Tibial artery (tissue), 4 donors: ENCODE results near the gene FSTL4.

ENCODE experiments used
- DNase-seq, 2 donors: peaks; one replicate each; pipeline ENCODE4 v3.0.0-alpha.2; 2019
- H3K27ac ChIP-seq, 2 donors: fragments of 200-600 bp; sonication (generic) in 1 of 2; 1 replicate in 1 of 2; 2 replicates in 1 of 2; pipeline ENCODE4 v1.5.1; 2018 to 2019; ENCODE audit warnings: mild to moderate bottlenecking in 1 of 2
- H3K27me3 ChIP-seq, 2 donors: fragments of 200-600 bp; sonication (generic) in 1 of 2; one replicate each; pipeline versions ENCODE4 v1.5.1 to v1.6.0; 2016 to 2019
- H3K36me3 ChIP-seq, 3 donors: fragments of 200-600 bp; sonication (generic) in 2 of 3; one replicate each; pipeline ENCODE4 v1.5.1; 2016 to 2019; ENCODE audit warnings: mild to moderate bottlenecking in 2 of 3
- H3K4me1 ChIP-seq, 4 donors: fragments of 200-600 bp; sonication (generic) in 2 of 4; 1 replicate in 3 of 4; 2 replicates in 1 of 4; pipeline ENCODE4 v1.5.1; 2016 to 2019
- H3K4me3 ChIP-seq, 2 donors: fragments of 200-600 bp; sonication (generic) in 1 of 2; 1 replicate in 1 of 2; 2 replicates in 1 of 2; pipeline ENCODE4 v1.5.1; 2018 to 2019; ENCODE audit warnings: mild to moderate bottlenecking in 2 of 2
- H3K9me3 ChIP-seq, 3 donors: fragments of 200-600 bp; sonication (generic) in 1 of 3; one replicate each; pipeline ENCODE4 v1.5.1; 2016 to 2019
- CTCF ChIP-seq, 2 experiments: fragments of 200-600 bp in 1 of 2; fragments of 450-650 bp in 1 of 2; IDR thresholded peaks; one replicate each; pipeline ENCODE4 v1.5.1; 2017 to 2019; ENCODE audit warnings: antibody characterized with exemption in 2 of 2, mild to moderate bottlenecking in 1 of 2, moderate library complexity in 1 of 2
- intact Hi-C: fragments of 100-400 bp; cut with DNase I; formaldehyde crosslinking; loops from one replicate; pipeline ENCODE4 v1.15.0; 2023; ENCODE audit warnings: low total_unique reads

FSTL4 gene

GRCh38 chr5:133235696-133236426 is 376.5 kb downstream of the FSTL4 start:
- no peak for TF ChIP-seq CTCF (IDR thresholded peaks at IDR 0.05)
- Histone ChIP-seq H3K36me3 (no peaks in the 10 kb centered on the region), H3K27ac (no peak overlapping the region), H3K9me3 (no peaks in the 10 kb centered on the region), H3K27me3 (no peaks in the 10 kb centered on the region), H3K4me3 (no peak overlapping the region), H3K4me1 (no peaks in the 10 kb centered on the region)
- intact Hi-C loops: no loop called here
- DNase-seq: no peak

- Histone ChIP-seq H3K4me3 (no peak overlapping the region), H3K36me3 (no peaks in the 10 kb centered on the region), H3K9me3 (no peaks in the 10 kb centered on the region), H3K27me3 (no peaks in the 10 kb centered on the region), H3K27ac (no peak overlapping the region), H3K4me1 (no peaks in the 10 kb centered on the region)
- no peak for DNase-seq
- intact Hi-C loops: no loop called here
- TF ChIP-seq CTCF (IDR thresholded peaks at IDR 0.05): no peak
Measured at GRCh38 chr5:133234911-133235310, 377.4 kb downstream of the FSTL4 start.

GRCh38 chr5:133234273-133234672 is 378.1 kb downstream of the FSTL4 start:
- H3K4me3 ChIP-seq: no peak overlapping the region
- DNase-seq: no peak
- no peak for TF ChIP-seq CTCF (IDR thresholded peaks at IDR 0.05)
- no peaks in the 10 kb centered on the region for H3K9me3 ChIP-seq
- H3K27ac ChIP-seq: no peak overlapping the region
- intact Hi-C loops: no loop called here
- H3K4me1 ChIP-seq: no peaks in the 10 kb centered on the region
- no peaks in the 10 kb centered on the region for H3K27me3 ChIP-seq
- H3K36me3 ChIP-seq: no peaks in the 10 kb centered on the region

GRCh38 chr5:133233616-133234015 is 378.7 kb downstream of the FSTL4 start:
- no peak overlapping the region for H3K4me3 ChIP-seq
- no peaks in the 10 kb centered on the region for H3K27me3 ChIP-seq
- intact Hi-C loops: no loop called here
- TF ChIP-seq CTCF (IDR thresholded peaks at IDR 0.05): no peak
- DNase-seq: no peak
- no peaks in the 10 kb centered on the region for H3K9me3 ChIP-seq
- H3K4me1 ChIP-seq: no peaks in the 10 kb centered on the region
- no peaks in the 10 kb centered on the region for H3K36me3 ChIP-seq
- no peak overlapping the region for H3K27ac ChIP-seq

GRCh38 chr5:133232911-133233310 is 379.4 kb downstream of the FSTL4 start:
- Histone ChIP-seq H3K27ac (no peak overlapping the region), H3K4me1 (no peaks in the 10 kb centered on the region), H3K9me3 (no peaks in the 10 kb centered on the region), H3K36me3 (no peaks in the 10 kb centered on the region), H3K4me3 (no peak overlapping the region), H3K27me3 (no peaks in the 10 kb centered on the region)
- TF ChIP-seq CTCF (IDR thresholded peaks at IDR 0.05): no peak
- intact Hi-C loops: no loop called here
- no peak for DNase-seq

- Histone ChIP-seq H3K36me3 (no peaks in the 10 kb centered on the region), H3K27me3 (no peaks in the 10 kb centered on the region), H3K9me3 (no peaks in the 10 kb centered on the region), H3K27ac (no peak overlapping the region), H3K4me3 (no peak overlapping the region), H3K4me1 (no peaks in the 10 kb centered on the region)
- TF ChIP-seq CTCF (IDR thresholded peaks at IDR 0.05): no peak
- DNase-seq: no peak
- intact Hi-C loops: no loop called here
Measured at GRCh38 chr5:133232435-133232834, 379.9 kb downstream of the FSTL4 start.
